Measurements from ENCODE around the gene FOSL2. TPM values are rescaled to one million over a fixed set of nuclear protein-coding genes. Genes with fewer than 3 reads are reported as not detected.

The FOSL2 gene
- total RNA-seq, 2 experiments from 2014 or later, result 114 to 119 TPM

GRCh38 chr2:28423856-28424605 lies 31.4 kb downstream of the FOSL2 start:
- ChIA-PET POLR2A (interaction anchor here (0.7 to 3.8 kb wide), 10 partner anchors 10 to 266 kb away, joined by 3 to 19 read pairs (median 6); partner anchors contain the start of gene FOSL2), CTCF (interaction anchor here (0.7 to 2.1 kb wide), 6 partner anchors 10 to 669 kb away, joined by 3 to 7 read pairs (median 4); no protein-coding TSS in a partner anchor)
- no peak for TF ChIP-seq CTCF (IDR thresholded peaks at IDR 0.05)
- Mint-ChIP-seq H3K9me3 (no peaks in the 10 kb centered on the region), H3K27ac (peak overlapping the region; percentile 94), H3K4me1 (ENCODE audit: low read depth) (peaks cover 64% of the 10 kb centered on the region), H3K36me3 (ENCODE audit: low read depth) (peaks cover 6% of the 10 kb centered on the region), H3K27me3 (no peaks in the 10 kb centered on the region), H3K4me3 (peak overlapping the region; percentile 49)
- DNase-seq (peak; percentile 71), ATAC-seq (peak; percentile 62)
- intact Hi-C loops (cut with micrococcal nuclease), result no loop called here

- peak; percentile 58 for ATAC-seq
- POLR2A ChIA-PET, result interaction anchor here (0.6 to 3.8 kb wide), 7 partner anchors 10 to 34 kb away, joined by 3 to 17 read pairs (median 4); no protein-coding TSS in a partner anchor
- H3K27ac Mint-ChIP-seq, result peak overlapping the region; percentile 94
- H3K9me3 Mint-ChIP-seq, result no peaks in the 10 kb centered on the region
- CTCF ChIA-PET, result interaction anchor here (0.7 to 2.1 kb wide), 3 partner anchors 22 to 34 kb away, joined by 3 to 7 read pairs (median 3); no protein-coding TSS in a partner anchor
- no peaks in the 10 kb centered on the region for H3K27me3 Mint-ChIP-seq
- peak; percentile 75 for DNase-seq
- H3K36me3 Mint-ChIP-seq (ENCODE audit: low read depth), result peaks cover 3% of the 10 kb centered on the region
- peaks cover 59% of the 10 kb centered on the region for H3K4me1 Mint-ChIP-seq (ENCODE audit: low read depth)
- peak overlapping the region; percentile 49 for H3K4me3 Mint-ChIP-seq
- intact Hi-C loops (cut with micrococcal nuclease), result no loop called here
- no peak for TF ChIP-seq CTCF (IDR thresholded peaks at IDR 0.05)
These were observed 32.3 kb downstream of the FOSL2 start for GRCh38 chr2:28424799-28425463.

GRCh38 chr2:28425464-28425835 lies 32.8 kb downstream of the FOSL2 start:
- no peak for TF ChIP-seq CTCF (IDR thresholded peaks at IDR 0.05)
- Mint-ChIP-seq H3K36me3 (ENCODE audit: low read depth) (peaks cover 2% of the 10 kb centered on the region), H3K9me3 (no peaks in the 10 kb centered on the region), H3K4me1 (ENCODE audit: low read depth) (peaks cover 61% of the 10 kb centered on the region), H3K27ac (peak overlapping the region; percentile 94), H3K27me3 (no peaks in the 10 kb centered on the region), H3K4me3 (no peak overlapping the region)
- intact Hi-C loops (cut with micrococcal nuclease), result no loop called here
- DNase-seq, result no peak
- ChIA-PET POLR2A (interaction anchor here (1.1 to 3.8 kb wide), 4 partner anchors 10 to 34 kb away, joined by 3 to 16 read pairs (median 6); no protein-coding TSS in a partner anchor), CTCF (interaction anchor here (0.7 to 2.1 kb wide), 3 partner anchors 22 to 34 kb away, joined by 3 to 7 read pairs (median 3); no protein-coding TSS in a partner anchor)
- ATAC-seq, result no peak

- Mint-ChIP-seq H3K4me1 (ENCODE audit: low read depth) (peaks cover 43% of the 10 kb centered on the region), H3K4me3 (no peak overlapping the region), H3K9me3 (peaks cover 2% of the 10 kb centered on the region), H3K27ac (no peak overlapping the region), H3K36me3 (ENCODE audit: low read depth) (no peaks in the 10 kb centered on the region), H3K27me3 (no peaks in the 10 kb centered on the region)
- intact Hi-C loops (cut with micrococcal nuclease), result no loop called here
- DNase-seq, result no peak
- CTCF ChIA-PET, result interaction anchor here (1.6 kb wide), 1 partner anchor 724 kb away, joined by 5 read pairs; no protein-coding TSS in a partner anchor
- no peak for ATAC-seq
- no peak for TF ChIP-seq CTCF (IDR thresholded peaks at IDR 0.05)
- POLR2A ChIA-PET, result interaction anchor here (0.7 kb wide), 1 partner anchor 43 kb away, joined by 3 read pairs; no protein-coding TSS in a partner anchor
These were observed 35.2 kb downstream of the FOSL2 start for GRCh38 chr2:28427741-28428415.
